Measurements from ENCODE around the gene JAZF1.

Gene JAZF1

DNA sequence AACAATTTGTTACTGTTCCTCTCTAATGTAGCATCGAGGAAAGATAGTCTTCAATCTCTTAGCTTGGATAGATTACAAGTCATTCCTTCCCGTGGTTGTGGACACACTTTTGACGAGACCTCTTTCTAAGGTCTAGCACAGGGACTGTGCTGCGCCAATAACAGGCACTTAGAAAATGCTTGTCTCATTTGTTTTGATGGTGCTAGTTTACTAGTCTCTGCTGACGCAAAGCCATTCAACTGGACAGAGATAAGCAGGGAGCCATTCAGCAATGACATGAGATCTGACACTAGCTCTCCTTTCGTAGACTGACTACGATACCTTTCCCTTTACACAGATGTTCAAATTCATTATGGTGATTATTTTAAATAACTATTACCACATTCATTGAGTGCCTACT lies 6.4 kb upstream of the JAZF1 start:
- H3K4me1 ChIP-seq (ENCODE audit: control insufficient read depth, insufficient read depth, low read depth, low read length) = peaks cover under 1% of the 10 kb centered on the region
- no peak overlapping the region for H2AFZ ChIP-seq (ENCODE audit: low read depth, low read length)
- H3K9me3 ChIP-seq (ENCODE audit: control insufficient read depth, low read length) = no peaks in the 10 kb centered on the region
- H3K27me3 ChIP-seq (ENCODE audit: control insufficient read depth in 1 of 2, insufficient read depth in 1 of 2, low read length in 2 of 2) = no peaks in the 10 kb centered on the region
- no peaks in the 10 kb centered on the region for H3K36me3 ChIP-seq (ENCODE audit: control insufficient read depth in 1 of 2, insufficient read depth in 2 of 2, low read depth in 1 of 2, low read length in 2 of 2)
- H3K27ac ChIP-seq (ENCODE audit: low read length, poor library complexity, severe bottlenecking) = no peak overlapping the region
- H3K9ac ChIP-seq (ENCODE audit: low read length) = no peak overlapping the region
- no peak overlapping the region for H2BK12ac ChIP-seq (ENCODE audit: low read length in 2 of 2)
- WGBS = 91% methylated on average over 5 of the region's 7 CpGs
- no peak overlapping the region for H2AK5ac ChIP-seq (ENCODE audit: low read length, severe bottlenecking)
- no peak overlapping the region for H2BK120ac ChIP-seq (ENCODE audit: low read depth, low read length)
- H3K18ac ChIP-seq (ENCODE audit: low read depth in 1 of 2, low read length in 2 of 2) = no peak overlapping the region
- no peak overlapping the region for H3K14ac ChIP-seq (ENCODE audit: low read length in 2 of 2)
- no peaks in the 10 kb centered on the region for H3K79me1 ChIP-seq (replicated peaks; ENCODE audit: low read length, poor library complexity, severe bottlenecking)
- DNase-seq = no peak
- H2BK15ac ChIP-seq (ENCODE audit: low read depth, poor library complexity, severe bottlenecking) = no peak overlapping the region
- H3K23ac ChIP-seq (ENCODE audit: low read length in 2 of 2) = no peak overlapping the region
- H3K4me2 ChIP-seq (ENCODE audit: low read length, poor library complexity, severe bottlenecking) = no peak overlapping the region
- no peak overlapping the region for H3K4me3 ChIP-seq (ENCODE audit: insufficient read depth in 1 of 2, low read depth in 1 of 2, low read length in 2 of 2)
- no peak overlapping the region for H3K4ac ChIP-seq (ENCODE audit: low read depth in 1 of 2, low read length in 2 of 2)
- no peak overlapping the region for H4K91ac ChIP-seq (ENCODE audit: low read length)
- no peak overlapping the region for H2BK5ac ChIP-seq (ENCODE audit: low read depth, low read length, poor library complexity, severe bottlenecking)
- H4K8ac ChIP-seq (ENCODE audit: low read length) = no peak overlapping the region

DNA sequence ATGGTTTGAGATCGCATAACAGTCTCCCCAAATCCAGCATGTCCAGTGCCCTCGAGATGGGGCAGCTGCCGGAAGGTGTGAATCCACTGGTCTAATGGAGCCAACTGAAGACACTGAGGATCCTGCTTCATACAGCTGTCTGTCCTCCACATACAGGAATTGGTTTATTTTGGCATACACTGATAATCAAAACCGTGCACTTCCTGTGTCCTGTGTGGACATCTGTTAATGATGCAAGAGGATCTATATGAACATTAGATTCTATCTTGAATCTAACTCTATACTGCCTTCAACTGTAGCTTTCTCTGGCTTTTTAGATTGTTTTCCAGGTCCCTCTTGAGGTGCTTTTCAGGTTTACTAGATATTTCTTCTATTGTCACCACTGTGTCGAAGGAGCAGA lies 3.0 kb upstream of the JAZF1 start:
- 95% methylated on average over 4 of the region's 5 CpGs for WGBS

DNA sequence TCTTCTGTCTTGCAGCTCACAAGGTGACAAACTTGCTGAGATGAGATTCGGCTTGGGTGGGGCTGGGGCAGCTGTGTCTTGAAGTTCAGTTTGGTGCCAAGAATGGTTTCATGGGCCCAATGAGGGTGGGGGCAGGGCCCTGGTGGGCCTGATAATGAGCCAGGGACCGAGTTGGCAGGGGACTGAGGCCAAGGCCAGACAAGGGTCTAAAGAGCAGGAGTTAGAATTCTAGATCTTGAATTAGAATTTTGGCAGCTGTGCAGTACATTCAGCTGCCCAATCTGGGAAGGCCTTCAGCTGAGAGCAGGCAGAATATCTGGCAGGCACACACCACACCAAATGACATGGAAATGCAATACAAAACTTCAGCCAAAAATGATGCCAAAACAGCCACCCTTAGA lies 1.5 kb upstream of the JAZF1 start:
- H2BK12ac ChIP-seq (ENCODE audit: low read length in 2 of 2) = no peak overlapping the region
- H3K14ac ChIP-seq (ENCODE audit: low read length in 2 of 2) = no peak overlapping the region
- no peaks in the 10 kb centered on the region for H3K36me3 ChIP-seq (ENCODE audit: control insufficient read depth in 1 of 2, insufficient read depth in 2 of 2, low read depth in 1 of 2, low read length in 2 of 2)
- no peak overlapping the region for H3K4me3 ChIP-seq (ENCODE audit: insufficient read depth in 1 of 2, low read depth in 1 of 2, low read length in 2 of 2)
- H3K27ac ChIP-seq (ENCODE audit: low read length, poor library complexity, severe bottlenecking) = no peak overlapping the region
- no peak overlapping the region for H2AFZ ChIP-seq (ENCODE audit: low read depth, low read length)
- no peaks in the 10 kb centered on the region for H3K9me3 ChIP-seq (ENCODE audit: control insufficient read depth, low read length)
- no peak overlapping the region for H4K91ac ChIP-seq (ENCODE audit: low read length)
- H2BK15ac ChIP-seq (ENCODE audit: low read depth, poor library complexity, severe bottlenecking) = no peak overlapping the region
- DNase-seq = no peak
- no peak overlapping the region for H4K8ac ChIP-seq (ENCODE audit: low read length)
- no peak overlapping the region for H2BK120ac ChIP-seq (ENCODE audit: low read depth, low read length)
- no peak overlapping the region for H3K9ac ChIP-seq (ENCODE audit: low read length)
- H3K4me2 ChIP-seq (ENCODE audit: low read length, poor library complexity, severe bottlenecking) = no peak overlapping the region
- H3K4ac ChIP-seq (ENCODE audit: low read depth in 1 of 2, low read length in 2 of 2) = no peak overlapping the region
- no peak overlapping the region for H2BK5ac ChIP-seq (ENCODE audit: low read depth, low read length, poor library complexity, severe bottlenecking)
- H2AK5ac ChIP-seq (ENCODE audit: low read length, severe bottlenecking) = peak overlapping the region; percentile 31
- peaks cover 6% of the 10 kb centered on the region for H3K4me1 ChIP-seq (ENCODE audit: control insufficient read depth, insufficient read depth, low read depth, low read length)
- WGBS = 100% methylated on average over 1 of the region's 2 CpGs
- H3K23ac ChIP-seq (ENCODE audit: low read length in 2 of 2) = no peak overlapping the region
- no peaks in the 10 kb centered on the region for H3K27me3 ChIP-seq (ENCODE audit: control insufficient read depth in 1 of 2, insufficient read depth in 1 of 2, low read length in 2 of 2)
- H3K79me1 ChIP-seq (replicated peaks; ENCODE audit: low read length, poor library complexity, severe bottlenecking) = no peaks in the 10 kb centered on the region
- H3K18ac ChIP-seq (ENCODE audit: low read depth in 1 of 2, low read length in 2 of 2) = no peak overlapping the region

More for the DNA sequence above, 3.0 kb upstream of the JAZF1 start:
- Histone ChIP-seq H3K4me3 (ENCODE audit: insufficient read depth in 1 of 2, low read depth in 1 of 2, low read length in 2 of 2) (no peak overlapping the region), H3K4me1 (ENCODE audit: control insufficient read depth, insufficient read depth, low read depth, low read length) (peaks cover 6% of the 10 kb centered on the region), H2AK5ac (ENCODE audit: low read length, severe bottlenecking) (no peak overlapping the region), H3K9ac (ENCODE audit: low read length) (no peak overlapping the region), H4K91ac (ENCODE audit: low read length) (no peak overlapping the region), H3K23ac (ENCODE audit: low read length in 2 of 2) (no peak overlapping the region), H2BK5ac (ENCODE audit: low read depth, low read length, poor library complexity, severe bottlenecking) (no peak overlapping the region), H4K8ac (ENCODE audit: low read length) (no peak overlapping the region), H3K79me1 (replicated peaks; ENCODE audit: low read length, poor library complexity, severe bottlenecking) (no peaks in the 10 kb centered on the region), H3K27me3 (ENCODE audit: control insufficient read depth in 1 of 2, insufficient read depth in 1 of 2, low read length in 2 of 2) (no peaks in the 10 kb centered on the region), H2BK12ac (ENCODE audit: low read length in 2 of 2) (no peak overlapping the region), H3K4me2 (ENCODE audit: low read length, poor library complexity, severe bottlenecking) (no peak overlapping the region), H3K9me3 (ENCODE audit: control insufficient read depth, low read length) (no peaks in the 10 kb centered on the region), H3K4ac (ENCODE audit: low read depth in 1 of 2, low read length in 2 of 2) (no peak overlapping the region), H2AFZ (ENCODE audit: low read depth, low read length) (no peak overlapping the region), H2BK15ac (ENCODE audit: low read depth, poor library complexity, severe bottlenecking) (no peak overlapping the region), H3K18ac (ENCODE audit: low read depth in 1 of 2, low read length in 2 of 2) (no peak overlapping the region), H3K27ac (ENCODE audit: low read length, poor library complexity, severe bottlenecking) (no peak overlapping the region), H3K14ac (ENCODE audit: low read length in 2 of 2) (peak overlapping the region in 1 of 2 experiments; percentile 64), H2BK120ac (ENCODE audit: low read depth, low read length) (no peak overlapping the region), H3K36me3 (ENCODE audit: control insufficient read depth in 1 of 2, insufficient read depth in 2 of 2, low read depth in 1 of 2, low read length in 2 of 2) (no peaks in the 10 kb centered on the region)
- DNase-seq = no peak

DNA sequence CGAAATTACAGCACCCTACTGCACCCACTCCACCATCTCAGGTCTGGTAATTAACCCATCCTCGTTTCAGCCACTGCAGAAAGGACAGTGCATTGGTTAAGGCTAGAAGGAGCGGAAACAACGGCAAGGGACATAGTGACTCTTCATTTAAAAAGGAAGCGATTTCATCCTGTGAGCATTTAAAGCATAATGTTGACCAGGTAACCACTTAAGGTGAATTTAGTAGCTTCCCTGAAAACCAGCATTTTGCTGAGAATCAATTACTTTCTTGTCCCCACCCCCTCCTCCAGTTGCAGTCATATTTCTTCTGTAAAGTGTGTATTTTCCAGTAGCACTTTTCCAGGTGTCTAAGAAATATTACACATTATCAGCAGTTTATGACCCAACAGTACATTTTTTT lies 821 bp upstream of the JAZF1 start:
- Histone ChIP-seq H2BK15ac (ENCODE audit: low read depth, poor library complexity, severe bottlenecking) (no peak overlapping the region), H3K4me2 (ENCODE audit: low read length, poor library complexity, severe bottlenecking) (no peak overlapping the region), H3K18ac (ENCODE audit: low read depth in 1 of 2, low read length in 2 of 2) (no peak overlapping the region), H3K4me1 (ENCODE audit: control insufficient read depth, insufficient read depth, low read depth, low read length) (peaks cover 6% of the 10 kb centered on the region), H2BK12ac (ENCODE audit: low read length in 2 of 2) (no peak overlapping the region), H3K4ac (ENCODE audit: low read depth in 1 of 2, low read length in 2 of 2) (no peak overlapping the region), H4K8ac (ENCODE audit: low read length) (no peak overlapping the region), H3K27me3 (ENCODE audit: control insufficient read depth in 1 of 2, insufficient read depth in 1 of 2, low read length in 2 of 2) (no peaks in the 10 kb centered on the region), H2AK5ac (ENCODE audit: low read length, severe bottlenecking) (no peak overlapping the region), H2AFZ (ENCODE audit: low read depth, low read length) (no peak overlapping the region), H3K14ac (ENCODE audit: low read length in 2 of 2) (no peak overlapping the region), H3K4me3 (ENCODE audit: insufficient read depth in 1 of 2, low read depth in 1 of 2, low read length in 2 of 2) (peak overlapping the region in 1 of 2 experiments; percentile 84), H3K9ac (ENCODE audit: low read length) (peak overlapping the region; percentile 90), H3K36me3 (ENCODE audit: control insufficient read depth in 1 of 2, insufficient read depth in 2 of 2, low read depth in 1 of 2, low read length in 2 of 2) (no peaks in the 10 kb centered on the region), H3K27ac (ENCODE audit: low read length, poor library complexity, severe bottlenecking) (no peak overlapping the region), H3K23ac (ENCODE audit: low read length in 2 of 2) (no peak overlapping the region), H2BK120ac (ENCODE audit: low read depth, low read length) (no peak overlapping the region), H4K91ac (ENCODE audit: low read length) (no peak overlapping the region), H2BK5ac (ENCODE audit: low read depth, low read length, poor library complexity, severe bottlenecking) (no peak overlapping the region), H3K79me1 (replicated peaks; ENCODE audit: low read length, poor library complexity, severe bottlenecking) (no peaks in the 10 kb centered on the region), H3K9me3 (ENCODE audit: control insufficient read depth, low read length) (no peaks in the 10 kb centered on the region)
- DNase-seq = no peak
- 82% methylated on average over 4 of the region's 5 CpGs for WGBS
